ENCODE data around the gene PER1. TPM values are rescaled to one million over a fixed set of nuclear protein-coding genes. Genes with fewer than 3 reads are reported as not detected.

The PER1 gene
- total and polyA plus RNA-seq, 10 of the 15 experiments (the other 5 are each of a cell fraction or from before 2014, with no cell fraction given), result 0.02 to 25.1 (median 5.4) TPM

DNA sequence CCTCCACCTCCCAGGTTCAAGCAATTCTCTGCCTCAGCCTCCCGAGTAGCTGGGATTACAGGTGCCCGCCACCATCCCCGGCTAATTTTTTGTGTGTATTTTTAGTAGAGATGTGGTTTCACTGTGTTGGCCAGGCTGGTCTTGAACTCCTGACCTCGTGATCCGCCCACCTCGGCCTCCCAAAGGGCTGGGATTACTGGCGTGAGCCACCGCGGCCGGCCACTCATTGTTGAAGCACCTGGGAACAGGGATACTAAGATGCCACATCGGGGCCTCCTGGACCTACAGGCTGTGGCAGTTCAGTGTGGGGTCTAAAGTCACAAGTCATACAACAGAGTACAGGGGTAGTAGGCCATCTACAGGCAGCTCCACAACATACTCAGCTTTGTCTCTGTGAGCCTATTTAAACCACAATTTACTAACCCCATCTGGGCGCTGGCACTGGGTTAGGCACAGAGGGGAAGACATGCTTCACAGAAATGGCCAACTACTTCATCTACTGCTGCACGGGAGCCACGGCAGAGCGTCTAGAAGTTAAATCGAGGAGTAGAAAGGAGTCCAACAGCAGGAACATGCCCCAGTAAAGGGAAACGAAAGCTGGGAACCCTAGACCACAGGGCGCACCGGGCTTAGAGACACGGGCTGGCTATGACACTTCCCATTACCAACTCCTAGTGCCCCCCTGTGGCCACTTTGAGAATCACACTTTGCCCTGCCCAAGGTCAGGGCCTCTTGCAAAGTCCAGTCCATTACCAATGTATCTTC is 6.2 kb upstream of the PER1 start (continued):
- TF ChIP-seq, protein P1, sequence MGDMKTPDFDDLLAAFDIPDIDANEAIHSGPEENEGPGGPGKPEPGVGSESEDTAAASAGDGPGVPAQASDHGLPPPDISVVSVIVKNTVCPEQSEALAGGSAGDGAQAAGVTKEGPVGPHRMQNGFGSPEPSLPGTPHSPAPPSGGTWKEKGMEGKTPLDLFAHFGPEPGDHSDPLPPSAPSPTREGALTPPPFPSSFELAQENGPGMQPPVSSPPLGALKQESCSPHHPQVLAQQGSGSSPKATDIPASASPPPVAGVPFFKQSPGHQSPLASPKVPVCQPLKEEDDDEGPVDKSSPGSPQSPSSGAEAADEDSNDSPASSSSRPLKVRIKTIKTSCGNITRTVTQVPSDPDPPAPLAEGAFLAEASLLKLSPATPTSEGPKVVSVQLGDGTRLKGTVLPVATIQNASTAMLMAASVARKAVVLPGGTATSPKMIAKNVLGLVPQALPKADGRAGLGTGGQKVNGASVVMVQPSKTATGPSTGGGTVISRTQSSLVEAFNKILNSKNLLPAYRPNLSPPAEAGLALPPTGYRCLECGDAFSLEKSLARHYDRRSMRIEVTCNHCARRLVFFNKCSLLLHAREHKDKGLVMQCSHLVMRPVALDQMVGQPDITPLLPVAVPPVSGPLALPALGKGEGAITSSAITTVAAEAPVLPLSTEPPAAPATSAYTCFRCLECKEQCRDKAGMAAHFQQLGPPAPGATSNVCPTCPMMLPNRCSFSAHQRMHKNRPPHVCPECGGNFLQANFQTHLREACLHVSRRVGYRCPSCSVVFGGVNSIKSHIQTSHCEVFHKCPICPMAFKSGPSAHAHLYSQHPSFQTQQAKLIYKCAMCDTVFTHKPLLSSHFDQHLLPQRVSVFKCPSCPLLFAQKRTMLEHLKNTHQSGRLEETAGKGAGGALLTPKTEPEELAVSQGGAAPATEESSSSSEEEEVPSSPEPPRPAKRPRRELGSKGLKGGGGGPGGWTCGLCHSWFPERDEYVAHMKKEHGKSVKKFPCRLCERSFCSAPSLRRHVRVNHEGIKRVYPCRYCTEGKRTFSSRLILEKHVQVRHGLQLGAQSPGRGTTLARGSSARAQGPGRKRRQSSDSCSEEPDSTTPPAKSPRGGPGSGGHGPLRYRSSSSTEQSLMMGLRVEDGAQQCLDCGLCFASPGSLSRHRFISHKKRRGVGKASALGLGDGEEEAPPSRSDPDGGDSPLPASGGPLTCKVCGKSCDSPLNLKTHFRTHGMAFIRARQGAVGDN (IDR thresholded peaks at IDR 0.05), result no peak
- TF ChIP-seq ZNF217 (IDR thresholded peaks at IDR 0.05), result no peak
- TF ChIP-seq GATAD2B (conservative IDR thresholded peaks at IDR 0.05; ENCODE audit: low read depth), result 0 out of 2 replicates have a peak, but pooled peaks have one; percentile 25
- no peak for TF ChIP-seq SMAD1 (IDR thresholded peaks at IDR 0.05; ENCODE audit: low read depth, partially characterized antibody)
- TF ChIP-seq, protein P2, sequence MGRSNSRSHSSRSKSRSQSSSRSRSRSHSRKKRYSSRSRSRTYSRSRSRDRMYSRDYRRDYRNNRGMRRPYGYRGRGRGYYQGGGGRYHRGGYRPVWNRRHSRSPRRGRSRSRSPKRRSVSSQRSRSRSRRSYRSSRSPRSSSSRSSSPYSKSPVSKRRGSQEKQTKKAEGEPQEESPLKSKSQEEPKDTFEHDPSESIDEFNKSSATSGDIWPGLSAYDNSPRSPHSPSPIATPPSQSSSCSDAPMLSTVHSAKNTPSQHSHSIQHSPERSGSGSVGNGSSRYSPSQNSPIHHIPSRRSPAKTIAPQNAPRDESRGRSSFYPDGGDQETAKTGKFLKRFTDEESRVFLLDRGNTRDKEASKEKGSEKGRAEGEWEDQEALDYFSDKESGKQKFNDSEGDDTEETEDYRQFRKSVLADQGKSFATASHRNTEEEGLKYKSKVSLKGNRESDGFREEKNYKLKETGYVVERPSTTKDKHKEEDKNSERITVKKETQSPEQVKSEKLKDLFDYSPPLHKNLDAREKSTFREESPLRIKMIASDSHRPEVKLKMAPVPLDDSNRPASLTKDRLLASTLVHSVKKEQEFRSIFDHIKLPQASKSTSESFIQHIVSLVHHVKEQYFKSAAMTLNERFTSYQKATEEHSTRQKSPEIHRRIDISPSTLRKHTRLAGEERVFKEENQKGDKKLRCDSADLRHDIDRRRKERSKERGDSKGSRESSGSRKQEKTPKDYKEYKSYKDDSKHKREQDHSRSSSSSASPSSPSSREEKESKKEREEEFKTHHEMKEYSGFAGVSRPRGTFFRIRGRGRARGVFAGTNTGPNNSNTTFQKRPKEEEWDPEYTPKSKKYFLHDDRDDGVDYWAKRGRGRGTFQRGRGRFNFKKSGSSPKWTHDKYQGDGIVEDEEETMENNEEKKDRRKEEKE (IDR thresholded peaks at IDR 0.05), result no peak
- 0 out of 2 replicates have a peak, but pooled peaks have one; percentile 51 for TF ChIP-seq NR2F1 (conservative IDR thresholded peaks at IDR 0.05)
- TF ChIP-seq, protein P3, sequence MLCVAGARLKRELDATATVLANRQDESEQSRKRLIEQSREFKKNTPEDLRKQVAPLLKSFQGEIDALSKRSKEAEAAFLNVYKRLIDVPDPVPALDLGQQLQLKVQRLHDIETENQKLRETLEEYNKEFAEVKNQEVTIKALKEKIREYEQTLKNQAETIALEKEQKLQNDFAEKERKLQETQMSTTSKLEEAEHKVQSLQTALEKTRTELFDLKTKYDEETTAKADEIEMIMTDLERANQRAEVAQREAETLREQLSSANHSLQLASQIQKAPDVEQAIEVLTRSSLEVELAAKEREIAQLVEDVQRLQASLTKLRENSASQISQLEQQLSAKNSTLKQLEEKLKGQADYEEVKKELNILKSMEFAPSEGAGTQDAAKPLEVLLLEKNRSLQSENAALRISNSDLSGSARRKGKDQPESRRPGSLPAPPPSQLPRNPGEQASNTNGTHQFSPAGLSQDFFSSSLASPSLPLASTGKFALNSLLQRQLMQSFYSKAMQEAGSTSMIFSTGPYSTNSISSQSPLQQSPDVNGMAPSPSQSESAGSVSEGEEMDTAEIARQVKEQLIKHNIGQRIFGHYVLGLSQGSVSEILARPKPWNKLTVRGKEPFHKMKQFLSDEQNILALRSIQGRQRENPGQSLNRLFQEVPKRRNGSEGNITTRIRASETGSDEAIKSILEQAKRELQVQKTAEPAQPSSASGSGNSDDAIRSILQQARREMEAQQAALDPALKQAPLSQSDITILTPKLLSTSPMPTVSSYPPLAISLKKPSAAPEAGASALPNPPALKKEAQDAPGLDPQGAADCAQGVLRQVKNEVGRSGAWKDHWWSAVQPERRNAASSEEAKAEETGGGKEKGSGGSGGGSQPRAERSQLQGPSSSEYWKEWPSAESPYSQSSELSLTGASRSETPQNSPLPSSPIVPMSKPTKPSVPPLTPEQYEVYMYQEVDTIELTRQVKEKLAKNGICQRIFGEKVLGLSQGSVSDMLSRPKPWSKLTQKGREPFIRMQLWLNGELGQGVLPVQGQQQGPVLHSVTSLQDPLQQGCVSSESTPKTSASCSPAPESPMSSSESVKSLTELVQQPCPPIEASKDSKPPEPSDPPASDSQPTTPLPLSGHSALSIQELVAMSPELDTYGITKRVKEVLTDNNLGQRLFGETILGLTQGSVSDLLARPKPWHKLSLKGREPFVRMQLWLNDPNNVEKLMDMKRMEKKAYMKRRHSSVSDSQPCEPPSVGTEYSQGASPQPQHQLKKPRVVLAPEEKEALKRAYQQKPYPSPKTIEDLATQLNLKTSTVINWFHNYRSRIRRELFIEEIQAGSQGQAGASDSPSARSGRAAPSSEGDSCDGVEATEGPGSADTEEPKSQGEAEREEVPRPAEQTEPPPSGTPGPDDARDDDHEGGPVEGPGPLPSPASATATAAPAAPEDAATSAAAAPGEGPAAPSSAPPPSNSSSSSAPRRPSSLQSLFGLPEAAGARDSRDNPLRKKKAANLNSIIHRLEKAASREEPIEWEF (IDR thresholded peaks at IDR 0.05; ENCODE audit: insufficient replicate concordance, low read depth, low read length), result no peak
- TF ChIP-seq GABPA (IDR thresholded peaks at IDR 0.05; ENCODE audit: low read depth), result no peak
- TF ChIP-seq, protein P4, sequence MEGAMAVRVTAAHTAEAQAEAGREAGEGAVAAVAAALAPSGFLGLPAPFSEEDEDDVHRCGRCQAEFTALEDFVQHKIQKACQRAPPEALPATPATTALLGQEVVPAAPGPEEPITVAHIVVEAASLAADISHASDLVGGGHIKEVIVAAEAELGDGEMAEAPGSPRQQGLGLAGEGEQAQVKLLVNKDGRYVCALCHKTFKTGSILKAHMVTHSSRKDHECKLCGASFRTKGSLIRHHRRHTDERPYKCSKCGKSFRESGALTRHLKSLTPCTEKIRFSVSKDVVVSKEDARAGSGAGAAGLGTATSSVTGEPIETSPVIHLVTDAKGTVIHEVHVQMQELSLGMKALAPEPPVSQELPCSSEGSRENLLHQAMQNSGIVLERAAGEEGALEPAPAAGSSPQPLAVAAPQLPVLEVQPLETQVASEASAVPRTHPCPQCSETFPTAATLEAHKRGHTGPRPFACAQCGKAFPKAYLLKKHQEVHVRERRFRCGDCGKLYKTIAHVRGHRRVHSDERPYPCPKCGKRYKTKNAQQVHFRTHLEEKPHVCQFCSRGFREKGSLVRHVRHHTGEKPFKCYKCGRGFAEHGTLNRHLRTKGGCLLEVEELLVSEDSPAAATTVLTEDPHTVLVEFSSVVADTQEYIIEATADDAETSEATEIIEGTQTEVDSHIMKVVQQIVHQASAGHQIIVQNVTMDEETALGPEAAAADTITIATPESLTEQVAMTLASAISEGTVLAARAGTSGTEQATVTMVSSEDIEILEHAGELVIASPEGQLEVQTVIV (IDR thresholded peaks at IDR 0.05; ENCODE audit: borderline replicate concordance, partially characterized antibody), result no peak
- TF ChIP-seq SIX5 (IDR thresholded peaks at IDR 0.05; ENCODE audit: low read depth, low read length, severe bottlenecking), result no peak
- peak; percentile 29; the same call in 1 of the 2 replicates for TF ChIP-seq PKNOX1 (IDR thresholded peaks at IDR 0.05)
- TF ChIP-seq RUNX3 (IDR thresholded peaks at IDR 0.05; ENCODE audit: low read length), result peak; percentile 19; the same call in 1 of the 2 replicates
